ENCODE data around the gene DBN1.

Gene DBN1

GRCh38 chr5:177429248-177430040, 44.0 kb downstream of the DBN1 start:
- peak overlapping the region; percentile 93 for H3K4me3 ChIP-seq (ENCODE audit: low read depth, low read length)
- TF ChIP-seq CTCF (IDR thresholded peaks at IDR 0.05; ENCODE audit: borderline replicate concordance, insufficient read depth, low read depth, low read length), result no peak

- no peak for TF ChIP-seq CTCF (IDR thresholded peaks at IDR 0.05; ENCODE audit: borderline replicate concordance, insufficient read depth, low read depth, low read length)
- peak overlapping the region; percentile 93 for H3K4me3 ChIP-seq (ENCODE audit: low read depth, low read length)
These were observed 44.7 kb downstream of the DBN1 start for GRCh38 chr5:177428574-177429217.

GRCh38 chr5:177427919-177428573, 45.4 kb downstream of the DBN1 start:
- no peak for TF ChIP-seq CTCF (IDR thresholded peaks at IDR 0.05; ENCODE audit: borderline replicate concordance, insufficient read depth, low read depth, low read length)
- peak overlapping the region; percentile 93 for H3K4me3 ChIP-seq (ENCODE audit: low read depth, low read length)

- H3K4me3 ChIP-seq (ENCODE audit: low read depth, low read length), result peak overlapping the region; percentile 93
- no peak for TF ChIP-seq CTCF (IDR thresholded peaks at IDR 0.05; ENCODE audit: borderline replicate concordance, insufficient read depth, low read depth, low read length)
These were observed 46.1 kb downstream of the DBN1 start for GRCh38 chr5:177427211-177427822.

DNA sequence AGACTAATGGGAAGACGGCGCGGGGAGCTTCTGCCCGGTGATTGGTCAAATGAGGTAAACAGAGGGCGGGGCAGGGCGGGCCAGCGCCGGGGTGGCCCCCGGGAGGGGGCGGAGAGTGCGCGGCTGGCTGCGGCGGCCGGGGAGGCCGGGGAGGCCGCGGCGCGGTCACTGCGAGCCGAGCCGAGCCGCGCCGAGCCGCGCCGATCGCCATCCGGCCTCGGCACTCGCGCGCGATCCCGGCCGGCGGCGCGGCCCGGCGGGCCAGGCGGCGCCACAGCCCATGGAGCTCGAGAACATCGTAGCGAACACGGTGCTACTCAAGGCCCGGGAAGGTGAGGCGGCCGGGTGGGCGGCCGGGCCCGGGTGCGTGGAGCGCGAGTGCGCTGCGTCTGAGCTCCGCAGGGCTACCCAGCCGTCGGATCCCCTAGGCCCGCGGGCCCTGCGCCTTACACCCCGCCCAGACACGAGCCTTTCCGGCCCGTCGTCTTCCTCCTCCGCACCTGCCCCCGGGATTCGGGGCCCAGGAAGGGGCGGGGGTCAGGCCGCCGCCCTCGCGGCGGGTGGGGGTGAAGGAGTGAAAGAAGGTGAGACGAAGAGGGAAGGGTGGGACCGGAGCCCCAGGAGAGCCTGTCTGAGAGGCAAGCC, 46.7 kb downstream of the DBN1 start, which contains the start of gene GRK6:
Gene GRK6, plus strand, starts transcription at position 111 of the 645 bp plus-strand sequence. Its CDS starts 170 bp downstream, at position 281.
- peak within 1 kb of the TSS; percentile 93 for H3K4me3 ChIP-seq (ENCODE audit: low read depth, low read length)
- TF ChIP-seq CTCF (IDR thresholded peaks at IDR 0.05; ENCODE audit: borderline replicate concordance, insufficient read depth, low read depth, low read length), result no peak

GRCh38 chr5:177425801-177426565, 47.5 kb downstream of the DBN1 start:
- TF ChIP-seq CTCF (IDR thresholded peaks at IDR 0.05; ENCODE audit: borderline replicate concordance, insufficient read depth, low read depth, low read length), result no peak
- peak overlapping the region; percentile 64 for H3K4me3 ChIP-seq (ENCODE audit: low read depth, low read length)

All from GM12875 (cell line).